Smooth muscle cell (in vitro differentiated cells): ENCODE data around the gene SLC16A12. TPM values are rescaled to one million over a fixed set of nuclear protein-coding genes. Genes with fewer than 3 reads are reported as not detected.

Source experiments
- DNase-seq: peaks from one replicate; lab custom pipeline; 2025; ENCODE audit not compliant: unreplicated experiment; lab: John Stamatoyannopoulos, UW
- H2AFZ ChIP-seq: fragments of 200-600 bp; sonication (generic); 2 replicates; pipeline ENCODE4 v1.6.0; 2016; ENCODE audit warnings: antibody characterized with exemption, low read depth, mild to moderate bottlenecking
- H3F3A ChIP-seq: fragments of 200-600 bp; sonication (generic); 2 replicates; pipeline ENCODE4 v1.6.0; 2017; ENCODE audit warnings: antibody characterized with exemption, low read depth
- H3K27ac ChIP-seq: fragments of 200-600 bp; sonication (generic); 2 replicates; pipeline ENCODE4 v1.5.1; 2016; ENCODE audit warnings: low read depth, mild to moderate bottlenecking
- H3K27me3 ChIP-seq: fragments of 200-600 bp; sonication (generic); 2 replicates; pipeline ENCODE4 v1.6.1; 2016; ENCODE audit warnings: low read depth, mild to moderate bottlenecking
- H3K36me3 ChIP-seq: fragments of 200-600 bp; sonication (generic); 2 replicates; pipeline ENCODE4 v1.5.1; 2016; ENCODE audit warnings: low read depth
- H3K4me1 ChIP-seq: fragments of 200-600 bp; sonication (generic); 2 replicates; pipeline ENCODE4 v1.5.1; 2016; ENCODE audit warnings: low read depth
- H3K4me2 ChIP-seq: fragments of 200-600 bp; sonication (generic); 2 replicates; pipeline ENCODE4 v1.6.0; 2016; ENCODE audit warnings: mild to moderate bottlenecking
- H3K4me3 ChIP-seq: fragments of 200-600 bp; sonication (generic); 2 replicates; pipeline ENCODE4 v1.5.1; 2016; ENCODE audit warnings: mild to moderate bottlenecking
- H3K79me2 ChIP-seq: fragments of 200-600 bp; sonication (generic); 2 replicates; pipeline ENCODE4 v1.6.0; 2016; ENCODE audit warnings: low read depth, mild to moderate bottlenecking
- H3K9ac ChIP-seq: fragments of 200-600 bp; sonication (generic); 2 replicates; pipeline ENCODE4 v1.6.0; 2016; ENCODE audit warnings: low read depth
- H3K9me3 ChIP-seq: fragments of 200-600 bp; sonication (generic); replicated peaks from 2 replicates; pipeline ENCODE4 v1.5.1; 2016; ENCODE audit warnings: low read depth
- H4K20me1 ChIP-seq: fragments of 200-600 bp; sonication (generic); 2 replicates; pipeline ENCODE4 v1.6.0; 2016; ENCODE audit warnings: low read depth
- WGBS: methylation state at CpG from one replicate; pipeline ENCODE4 v1.1.7; 2016; ENCODE audit warnings: low lambda C conversion rate; 5-methylcytosine and 5-hydroxymethylcytosine counted together
- polyA plus RNA-seq: library from polyadenylated mRNA; unstranded; fragments of >200 nt; fragmentation: Nextera tagmentation; extraction: Ambion mirVana; gene quantifications from 2 replicates; pipeline ENCODE4 v1.2.1, GENCODE V29; 2016
- total RNA-seq: library from RNA; depleted of rRNA; stranded (reverse); fragments of >200 nt; gene quantifications from 2 replicates; pipeline ENCODE4 v1.2.3, GENCODE V29; 2014
- TF ChIP-seq, protein P1 (sequence below): fragments of 200-600 bp; sonication (generic); IDR thresholded peaks from 2 replicates; pipeline ENCODE4 v1.5.1; 2017; ENCODE audit warnings: borderline replicate concordance, mild to moderate bottlenecking, antibody characterized with exemption; ENCODE audit not compliant: insufficient read depth, poor library complexity, severe bottlenecking

SLC16A12 gene, protein sequence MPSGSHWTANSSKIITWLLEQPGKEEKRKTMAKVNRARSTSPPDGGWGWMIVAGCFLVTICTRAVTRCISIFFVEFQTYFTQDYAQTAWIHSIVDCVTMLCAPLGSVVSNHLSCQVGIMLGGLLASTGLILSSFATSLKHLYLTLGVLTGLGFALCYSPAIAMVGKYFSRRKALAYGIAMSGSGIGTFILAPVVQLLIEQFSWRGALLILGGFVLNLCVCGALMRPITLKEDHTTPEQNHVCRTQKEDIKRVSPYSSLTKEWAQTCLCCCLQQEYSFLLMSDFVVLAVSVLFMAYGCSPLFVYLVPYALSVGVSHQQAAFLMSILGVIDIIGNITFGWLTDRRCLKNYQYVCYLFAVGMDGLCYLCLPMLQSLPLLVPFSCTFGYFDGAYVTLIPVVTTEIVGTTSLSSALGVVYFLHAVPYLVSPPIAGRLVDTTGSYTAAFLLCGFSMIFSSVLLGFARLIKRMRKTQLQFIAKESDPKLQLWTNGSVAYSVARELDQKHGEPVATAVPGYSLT
- not detected in 2 replicates for total RNA-seq
- polyA plus RNA-seq: not detected in 2 replicates

- Histone ChIP-seq H2AFZ (peak within 1 kb of the TSS; percentile 45), H3K27ac (no peak within 1 kb of the TSS), H3K4me1 (no peaks in the 10 kb centered on the region), H3K9me3 (no peaks in the 10 kb centered on the region), H3K9ac (no peak within 1 kb of the TSS), H3K79me2 (no peaks in the 10 kb centered on the region), H3K27me3 (peaks cover 63% of the 10 kb centered on the region), H3K36me3 (no peaks in the 10 kb centered on the region), H3F3A (no peaks in the 10 kb centered on the region), H3K4me2 (peak within 1 kb of the TSS; percentile 91), H4K20me1 (no peaks in the 10 kb centered on the region), H3K4me3 (peak within 1 kb of the TSS; percentile 57)
- DNase-seq: no peak
- 2% methylated on average over 42 of the region's 87 CpGs for WGBS
- TF ChIP-seq, protein P1, sequence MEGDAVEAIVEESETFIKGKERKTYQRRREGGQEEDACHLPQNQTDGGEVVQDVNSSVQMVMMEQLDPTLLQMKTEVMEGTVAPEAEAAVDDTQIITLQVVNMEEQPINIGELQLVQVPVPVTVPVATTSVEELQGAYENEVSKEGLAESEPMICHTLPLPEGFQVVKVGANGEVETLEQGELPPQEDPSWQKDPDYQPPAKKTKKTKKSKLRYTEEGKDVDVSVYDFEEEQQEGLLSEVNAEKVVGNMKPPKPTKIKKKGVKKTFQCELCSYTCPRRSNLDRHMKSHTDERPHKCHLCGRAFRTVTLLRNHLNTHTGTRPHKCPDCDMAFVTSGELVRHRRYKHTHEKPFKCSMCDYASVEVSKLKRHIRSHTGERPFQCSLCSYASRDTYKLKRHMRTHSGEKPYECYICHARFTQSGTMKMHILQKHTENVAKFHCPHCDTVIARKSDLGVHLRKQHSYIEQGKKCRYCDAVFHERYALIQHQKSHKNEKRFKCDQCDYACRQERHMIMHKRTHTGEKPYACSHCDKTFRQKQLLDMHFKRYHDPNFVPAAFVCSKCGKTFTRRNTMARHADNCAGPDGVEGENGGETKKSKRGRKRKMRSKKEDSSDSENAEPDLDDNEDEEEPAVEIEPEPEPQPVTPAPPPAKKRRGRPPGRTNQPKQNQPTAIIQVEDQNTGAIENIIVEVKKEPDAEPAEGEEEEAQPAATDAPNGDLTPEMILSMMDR: no peak
Measured at GRCh38 chr10:89535171-89536012, at the start of gene SLC16A12. Gene SLC16A12, minus strand, starts transcription at chr10:89535594. Its CDS starts 73,016 bp downstream, at chr10:89462578.

- no peaks in the 10 kb centered on the region for H3F3A ChIP-seq
- peaks cover 4% of the 10 kb centered on the region for H3K36me3 ChIP-seq
- H3K27ac ChIP-seq: no peak overlapping the region
- no peaks in the 10 kb centered on the region for H3K79me2 ChIP-seq
- H3K4me2 ChIP-seq: no peak overlapping the region
- TF ChIP-seq, protein P1: no peak
- DNase-seq: no peak
- H3K27me3 ChIP-seq: no peaks in the 10 kb centered on the region
- H3K4me3 ChIP-seq: no peak overlapping the region
- H3K9me3 ChIP-seq: no peaks in the 10 kb centered on the region
- H4K20me1 ChIP-seq: no peaks in the 10 kb centered on the region
- no peaks in the 10 kb centered on the region for H3K4me1 ChIP-seq
- H2AFZ ChIP-seq: no peak overlapping the region
- H3K9ac ChIP-seq: no peak overlapping the region
- WGBS: 50% methylated on average over 1 of the region's 1 CpG
Measured at GRCh38 chr10:89582022-89582421, 46.6 kb upstream of the SLC16A12 start.

- Histone ChIP-seq H3F3A (no peaks in the 10 kb centered on the region), H3K9me3 (no peaks in the 10 kb centered on the region), H4K20me1 (no peaks in the 10 kb centered on the region), H3K4me1 (no peaks in the 10 kb centered on the region), H3K9ac (no peak overlapping the region), H3K27ac (no peak overlapping the region), H3K4me2 (no peak overlapping the region), H3K79me2 (no peaks in the 10 kb centered on the region), H3K4me3 (no peak overlapping the region), H3K27me3 (no peaks in the 10 kb centered on the region), H2AFZ (no peak overlapping the region), H3K36me3 (peaks cover 4% of the 10 kb centered on the region)
- no peak for DNase-seq
- TF ChIP-seq, protein P1: no peak
- WGBS: 94% methylated on average over 4 of the region's 4 CpGs
Measured at GRCh38 chr10:89580243-89580642, 44.8 kb upstream of the SLC16A12 start.
